Stomach (tissue), 9 donors: ENCODE results near the gene SLC7A6OS. TPM values are rescaled to one million over a fixed set of nuclear protein-coding genes. Genes with fewer than 3 reads are reported as not detected.

ENCODE experiments used
- DNase-seq, 2 donors: peaks; one replicate each; pipeline versions ENCODE4 v3.0.0 to v3.0.0-alpha.2; 2013 to 2019
- H3K27ac ChIP-seq, 5 donors: fragments of 200-600 bp in 4 of 5; sonication (generic) in 4 of 5; one replicate each; pipeline ENCODE4 v1.5.1; 2013 to 2019; ENCODE audit warnings: mild to moderate bottlenecking in 1 of 5, moderate library complexity in 1 of 5
- H3K27me3 ChIP-seq, 3 donors: fragments of 200-600 bp; sonication (generic); one replicate each; pipeline ENCODE4 v1.5.1; 2017 to 2019; ENCODE audit warnings: mixed run types in 1 of 3
- H3K36me3 ChIP-seq, 4 donors: fragments of 200-600 bp; sonication (generic); 1 replicate in 3 of 4; 2 replicates in 1 of 4; pipeline ENCODE4 v1.5.1; 2016 to 2019
- H3K4me1 ChIP-seq, 4 donors: fragments of 200-600 bp; sonication (generic); one replicate each; pipeline ENCODE4 v1.5.1; 2016 to 2019
- H3K4me3 ChIP-seq, 4 donors: fragments of 200-600 bp; sonication (generic) in 3 of 4; one replicate each; pipeline ENCODE4 v1.5.1; 2016 to 2019; ENCODE audit warnings: mild to moderate bottlenecking in 1 of 4
- H3K9me3 ChIP-seq, 4 donors: fragments of 200-600 bp; sonication (generic); one replicate each; pipeline ENCODE4 v1.5.1; 2016 to 2019
- EP300 ChIP-seq: sonication (generic); formaldehyde crosslinking; IDR thresholded peaks from one replicate; pipeline ENCODE4 v1.6.1; 2017; ENCODE audit warnings: antibody characterized with exemption
- POLR2A ChIP-seq, 4 donors: fragments of 450-650 bp; IDR thresholded peaks; one replicate each; pipeline ENCODE4 v1.6.1; 2016; ENCODE audit warnings: antibody characterized with exemption in 4 of 4, control low read depth in 2 of 4, mild to moderate bottlenecking in 1 of 4, moderate library complexity in 1 of 4
- POLR2AphosphoS5 ChIP-seq, 3 donors: sonication (generic); formaldehyde crosslinking; IDR thresholded peaks; one replicate each; pipeline ENCODE4 v1.6.1; 2016; ENCODE audit warnings: antibody characterized with exemption in 3 of 3
- WGBS, 5 donors: extraction: QIAGEN DNeasy Blood & Tissue Kit in 3 of 5; methylation state at CpG; one replicate each; pipeline versions ENCODE4 v1.1.5 to v1.1.7; 2013 to 2018; 5-methylcytosine and 5-hydroxymethylcytosine counted together
- intact Hi-C: fragments of 100-400 bp; cut with DNase I; formaldehyde crosslinking; loops from one replicate; pipeline ENCODE4 v1.15.1; 2023; ENCODE audit warnings: low total_unique reads
- polyA plus RNA-seq, 3 donors: library from polyadenylated mRNA; stranded (reverse); fragments of 200-250 nt; gene quantifications; one replicate each; pipeline ENCODE4 v1.2.3, GENCODE V29; 2013
- total RNA-seq, 5 donors: library from RNA; depleted of rRNA; stranded (reverse); fragments of >200 nt; gene quantifications; one replicate each; pipeline versions ENCODE4 v1.1.0 to v1.2.3, GENCODE V29; 2014 to 2016
- TF ChIP-seq, protein P1 (sequence below), 7 experiments: fragments of 450-650 bp in 4 of 7; fragments of 200-600 bp in 3 of 7; sonication (generic) in 3 of 7; IDR thresholded peaks; one replicate each; pipeline ENCODE4 v1.5.1; 2016 to 2019; ENCODE audit warnings: antibody characterized with exemption in 7 of 7, control low read depth in 2 of 7, mild to moderate bottlenecking in 1 of 7
- donor health status: healthy with polysubstance abuse.
- donor health status: Bipolar disorder and iron deficiency.
- donor health status: healthy.

Gene SLC7A6OS
- total and polyA plus RNA-seq, 8 donors: 4.7 to 41.4 (median 13.3) TPM

DNA sequence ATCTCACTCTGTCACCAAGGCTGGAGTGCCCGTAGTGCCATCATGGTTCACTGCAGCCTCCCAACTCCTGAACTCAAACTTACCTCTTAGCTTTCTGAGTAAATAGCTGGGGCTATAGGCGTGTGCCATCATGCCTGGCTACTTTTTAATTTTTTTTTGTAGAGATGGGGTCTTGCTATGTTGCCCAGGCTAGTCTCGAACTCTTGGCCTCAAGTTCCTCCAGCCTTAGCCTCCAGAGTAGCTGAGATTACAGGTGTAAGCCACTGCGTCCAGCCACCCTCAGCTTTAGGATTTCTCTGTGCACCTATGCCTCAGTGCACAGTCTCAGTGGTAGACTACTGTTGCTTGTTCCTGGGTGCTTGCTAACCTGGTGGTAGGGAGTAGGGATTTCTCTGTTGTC, 41.0 kb downstream of the SLC7A6OS start:
- H3K4me1 ChIP-seq: peaks cover 38 to 94% (median 59%) of the 10 kb centered on the region in 4 donors
- no peak overlapping the region for H3K4me3 ChIP-seq
- TF ChIP-seq EP300 (no peak), POLR2A (IDR thresholded peaks at IDR 0.05) (no peak), POLR2AphosphoS5 (IDR thresholded peaks at IDR 0.05) (no peak)
- TF ChIP-seq, protein P1, sequence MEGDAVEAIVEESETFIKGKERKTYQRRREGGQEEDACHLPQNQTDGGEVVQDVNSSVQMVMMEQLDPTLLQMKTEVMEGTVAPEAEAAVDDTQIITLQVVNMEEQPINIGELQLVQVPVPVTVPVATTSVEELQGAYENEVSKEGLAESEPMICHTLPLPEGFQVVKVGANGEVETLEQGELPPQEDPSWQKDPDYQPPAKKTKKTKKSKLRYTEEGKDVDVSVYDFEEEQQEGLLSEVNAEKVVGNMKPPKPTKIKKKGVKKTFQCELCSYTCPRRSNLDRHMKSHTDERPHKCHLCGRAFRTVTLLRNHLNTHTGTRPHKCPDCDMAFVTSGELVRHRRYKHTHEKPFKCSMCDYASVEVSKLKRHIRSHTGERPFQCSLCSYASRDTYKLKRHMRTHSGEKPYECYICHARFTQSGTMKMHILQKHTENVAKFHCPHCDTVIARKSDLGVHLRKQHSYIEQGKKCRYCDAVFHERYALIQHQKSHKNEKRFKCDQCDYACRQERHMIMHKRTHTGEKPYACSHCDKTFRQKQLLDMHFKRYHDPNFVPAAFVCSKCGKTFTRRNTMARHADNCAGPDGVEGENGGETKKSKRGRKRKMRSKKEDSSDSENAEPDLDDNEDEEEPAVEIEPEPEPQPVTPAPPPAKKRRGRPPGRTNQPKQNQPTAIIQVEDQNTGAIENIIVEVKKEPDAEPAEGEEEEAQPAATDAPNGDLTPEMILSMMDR (IDR thresholded peaks at IDR 0.05): no peak
- intact Hi-C loops: no loop called here
- H3K27me3 ChIP-seq: no peaks in the 10 kb centered on the region
- peaks cover 0 to 24% (median 14%) of the 10 kb centered on the region in 4 donors for H3K36me3 ChIP-seq
- WGBS, 5 donors: 95 to 97% (median 96%) methylated on average over 4 of the region's 4 CpGs
- H3K9me3 ChIP-seq: no peaks in the 10 kb centered on the region
- no peak overlapping the region for H3K27ac ChIP-seq
- DNase-seq: no peak

DNA sequence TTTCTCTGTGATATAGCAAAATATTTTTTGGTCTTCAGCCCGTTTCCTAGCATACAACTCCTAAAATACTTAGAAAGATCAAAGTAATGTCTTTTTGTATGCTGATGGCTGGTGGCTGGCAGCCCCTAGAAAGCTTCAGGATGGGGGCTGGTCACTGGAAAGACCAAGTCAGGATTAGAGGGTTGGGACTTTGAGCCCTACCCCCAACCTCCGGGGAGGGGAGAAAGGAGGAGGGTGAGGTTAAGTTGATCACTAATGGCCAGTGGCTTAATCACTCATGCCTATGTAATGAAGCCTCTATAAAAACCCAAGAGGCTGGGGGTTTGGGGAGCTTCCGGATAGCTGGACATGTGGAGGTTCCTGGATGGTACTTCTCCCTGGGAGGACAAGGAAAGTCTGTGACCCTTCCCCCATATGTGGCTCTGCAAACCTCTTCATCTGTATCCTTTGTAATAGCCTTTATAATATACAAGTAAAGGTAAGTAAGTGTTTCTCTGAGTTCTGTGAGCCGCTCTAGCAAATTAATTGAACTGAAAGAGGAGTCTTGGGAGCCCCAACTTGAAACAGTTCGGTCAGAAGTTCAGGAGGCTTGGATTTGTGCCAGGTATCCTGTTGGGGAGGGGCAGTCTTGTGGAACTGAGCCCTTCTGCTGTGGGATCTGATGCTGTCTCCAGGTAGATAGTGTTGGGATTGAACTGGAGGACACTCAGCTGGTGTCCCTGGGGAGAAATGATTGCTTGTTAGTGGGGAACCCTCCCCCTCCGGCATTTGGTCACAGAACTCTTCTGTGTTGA, 42.9 kb downstream of the SLC7A6OS start:
- Histone ChIP-seq H3K4me1 (peaks cover 37 to 83% (median 53%) of the 10 kb centered on the region in 4 donors), H3K9me3 (no peaks in the 10 kb centered on the region), H3K36me3 (peaks cover 0 to 4% (median 0%) of the 10 kb centered on the region in 4 donors), H3K27me3 (no peaks in the 10 kb centered on the region), H3K27ac (no peak overlapping the region), H3K4me3 (no peak overlapping the region)
- TF ChIP-seq, protein P1 (IDR thresholded peaks at IDR 0.05): no peak
- no peak for TF ChIP-seq POLR2A (IDR thresholded peaks at IDR 0.05)
- WGBS, 5 donors: 52 to 67% (median 62%) methylated on average over 6 of the region's 6 CpGs
- DNase-seq: no peak
- intact Hi-C loops: no loop called here

DNA sequence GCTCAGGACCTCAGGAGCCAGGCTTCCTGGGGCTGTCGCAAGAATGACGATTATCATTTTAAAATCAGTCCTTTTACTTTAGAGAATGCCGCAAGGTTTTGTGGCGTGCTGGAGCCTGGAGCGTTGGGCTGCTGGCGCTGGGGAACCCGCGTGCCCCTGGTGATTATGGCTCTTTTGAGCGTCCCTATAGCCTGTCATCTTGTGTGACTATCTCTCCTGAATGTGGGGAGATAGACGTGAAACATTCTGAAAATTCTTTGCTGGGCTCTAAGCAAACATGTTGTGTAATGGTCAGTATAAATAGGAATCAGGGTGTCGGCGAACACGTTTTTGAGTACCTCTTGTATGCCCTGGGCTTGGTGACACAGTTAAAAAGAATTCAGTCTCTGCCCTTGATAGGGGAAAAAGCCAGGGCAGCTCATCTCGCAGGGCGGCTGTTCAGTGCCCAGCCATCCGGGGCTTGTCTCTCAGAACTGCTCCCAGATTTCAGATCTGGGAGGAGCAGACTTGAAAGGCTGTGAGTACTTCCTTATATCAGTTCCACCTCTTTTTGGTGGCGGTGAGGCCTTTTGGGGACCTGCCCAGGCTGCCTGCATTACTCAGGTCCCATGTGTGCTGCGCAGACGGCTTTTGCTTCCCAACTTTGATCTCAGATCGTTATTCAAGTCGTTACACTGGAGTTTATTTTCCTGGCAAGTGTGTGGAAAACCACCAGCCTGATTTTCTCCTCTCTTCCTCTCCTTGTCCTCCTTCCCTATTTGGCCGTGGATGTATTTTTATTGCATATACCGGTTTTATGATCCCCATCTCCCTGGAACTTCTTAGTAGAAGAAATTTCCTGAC, 45.4 kb downstream of the SLC7A6OS start:
- Histone ChIP-seq H3K36me3 (peaks cover 2 to 7% (median 6%) of the 10 kb centered on the region in 4 donors), H3K27me3 (no peaks in the 10 kb centered on the region), H3K27ac (peak overlapping the region; percentile 91 to 97 (median 94)), H3K4me3 (peak overlapping the region; percentile 65 to 91 (median 75)), H3K9me3 (no peaks in the 10 kb centered on the region), H3K4me1 (peaks cover 20 to 71% (median 38%) of the 10 kb centered on the region in 4 donors)
- intact Hi-C loops: no loop called here
- 4 to 8% (median 6%) methylated on average over 23 of the region's 23 CpGs for WGBS, 5 donors
- peak; percentile 62 to 70 for DNase-seq
- TF ChIP-seq, protein P1 (IDR thresholded peaks at IDR 0.05): no peak
- TF ChIP-seq EP300 (no peak), POLR2AphosphoS5 (IDR thresholded peaks at IDR 0.05) (peak; percentile 1 to 38 (median 26)), POLR2A (IDR thresholded peaks at IDR 0.05) (no peak)
